WERI-Rb-1 (cell line): ENCODE measurements around the gene KCNA10.
A peak's percentile ranks its signal among the peaks of the same experiment; 100 is the strongest.

ENCODE experiments used
- DNase-seq: peaks from one replicate; pipeline ENCODE4 v3.0.0-alpha.2; 2020
- H3K27ac ChIP-seq: fragments of 250-450 bp; sonication (Bioruptor Pico); 2 replicates; pipeline ENCODE4 v1.5.1; 2020; ENCODE audit warnings: mild to moderate bottlenecking, moderate library complexity
- H3K27me3 ChIP-seq: fragments of 250-450 bp; sonication (Bioruptor Pico); 2 replicates; pipeline ENCODE4 v1.5.1; 2021; ENCODE audit warnings: mild to moderate bottlenecking, low read depth, moderate library complexity; ENCODE audit not compliant: insufficient read depth, severe bottlenecking
- H3K36me3 ChIP-seq: fragments of 250-450 bp; sonication (Bioruptor Pico); 2 replicates; pipeline ENCODE4 v1.5.1; 2020; ENCODE audit warnings: mild to moderate bottlenecking, moderate library complexity
- H3K4me3 ChIP-seq: 2 replicates; pipeline ENCODE4 v1.5.1; 2011; ENCODE audit warnings: low read depth, mild to moderate bottlenecking, control low read depth, low read length
- H3K9me3 ChIP-seq: fragments of 250-450 bp; sonication (Bioruptor Pico); 2 replicates; pipeline ENCODE4 v1.5.1; 2021; ENCODE audit warnings: mild to moderate bottlenecking, moderate library complexity; ENCODE audit not compliant: severe bottlenecking
- TF ChIP-seq, protein P1 (sequence below): IDR thresholded peaks from 2 replicates; pipeline ENCODE4 v1.5.1; 2011; ENCODE audit warnings: low read depth, mild to moderate bottlenecking, control low read depth, inconsistent platforms, low read length

Gene KCNA10

DNA sequence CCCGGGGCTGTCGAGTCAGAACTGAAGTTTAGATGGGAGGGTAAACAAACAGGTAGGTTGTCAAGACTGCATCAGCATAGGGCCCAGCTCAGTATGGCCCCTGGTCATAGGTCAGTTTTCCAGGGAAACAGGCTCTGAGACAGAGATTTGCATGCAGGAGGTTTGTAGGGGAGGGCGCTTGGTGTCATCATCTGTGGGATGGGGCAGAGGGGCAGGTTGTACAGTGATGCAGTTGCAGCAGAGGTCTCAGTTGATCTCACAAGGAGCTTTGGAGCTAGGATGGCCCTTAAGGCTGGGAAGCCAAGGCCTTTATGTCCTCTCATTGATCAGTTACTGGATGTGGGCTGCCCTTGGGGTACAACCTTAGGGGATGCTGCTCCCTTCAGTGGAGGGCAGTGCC, 38.5 kb upstream of the KCNA10 start:
- H3K27ac ChIP-seq: no peak overlapping the region
- no peak for DNase-seq
- H3K4me3 ChIP-seq: no peak overlapping the region
- no peaks in the 10 kb centered on the region for H3K36me3 ChIP-seq
- H3K9me3 ChIP-seq: no peaks in the 10 kb centered on the region
- TF ChIP-seq, protein P1, sequence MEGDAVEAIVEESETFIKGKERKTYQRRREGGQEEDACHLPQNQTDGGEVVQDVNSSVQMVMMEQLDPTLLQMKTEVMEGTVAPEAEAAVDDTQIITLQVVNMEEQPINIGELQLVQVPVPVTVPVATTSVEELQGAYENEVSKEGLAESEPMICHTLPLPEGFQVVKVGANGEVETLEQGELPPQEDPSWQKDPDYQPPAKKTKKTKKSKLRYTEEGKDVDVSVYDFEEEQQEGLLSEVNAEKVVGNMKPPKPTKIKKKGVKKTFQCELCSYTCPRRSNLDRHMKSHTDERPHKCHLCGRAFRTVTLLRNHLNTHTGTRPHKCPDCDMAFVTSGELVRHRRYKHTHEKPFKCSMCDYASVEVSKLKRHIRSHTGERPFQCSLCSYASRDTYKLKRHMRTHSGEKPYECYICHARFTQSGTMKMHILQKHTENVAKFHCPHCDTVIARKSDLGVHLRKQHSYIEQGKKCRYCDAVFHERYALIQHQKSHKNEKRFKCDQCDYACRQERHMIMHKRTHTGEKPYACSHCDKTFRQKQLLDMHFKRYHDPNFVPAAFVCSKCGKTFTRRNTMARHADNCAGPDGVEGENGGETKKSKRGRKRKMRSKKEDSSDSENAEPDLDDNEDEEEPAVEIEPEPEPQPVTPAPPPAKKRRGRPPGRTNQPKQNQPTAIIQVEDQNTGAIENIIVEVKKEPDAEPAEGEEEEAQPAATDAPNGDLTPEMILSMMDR: no peak
- no peaks in the 10 kb centered on the region for H3K27me3 ChIP-seq

DNA sequence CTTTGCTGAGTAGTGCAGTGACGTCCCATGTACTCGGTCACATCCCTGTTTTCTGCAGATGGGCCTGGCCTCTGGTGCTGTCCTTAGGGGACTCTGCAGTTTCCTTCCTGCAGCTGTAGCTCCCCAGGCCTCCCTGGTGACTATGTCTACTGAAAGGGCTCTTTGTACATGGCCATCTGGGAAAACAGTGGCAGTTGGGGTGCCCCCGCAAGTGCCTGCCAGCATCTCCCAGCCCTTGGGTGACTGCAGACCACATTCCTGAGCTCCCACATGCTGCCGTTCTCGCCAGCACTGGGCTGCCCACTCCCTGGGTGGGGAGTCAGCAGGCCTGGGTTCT, 37.5 kb upstream of the KCNA10 start:
- TF ChIP-seq, protein P1: no peak
- H3K4me3 ChIP-seq: no peak overlapping the region
- H3K27me3 ChIP-seq: no peaks in the 10 kb centered on the region

DNA sequence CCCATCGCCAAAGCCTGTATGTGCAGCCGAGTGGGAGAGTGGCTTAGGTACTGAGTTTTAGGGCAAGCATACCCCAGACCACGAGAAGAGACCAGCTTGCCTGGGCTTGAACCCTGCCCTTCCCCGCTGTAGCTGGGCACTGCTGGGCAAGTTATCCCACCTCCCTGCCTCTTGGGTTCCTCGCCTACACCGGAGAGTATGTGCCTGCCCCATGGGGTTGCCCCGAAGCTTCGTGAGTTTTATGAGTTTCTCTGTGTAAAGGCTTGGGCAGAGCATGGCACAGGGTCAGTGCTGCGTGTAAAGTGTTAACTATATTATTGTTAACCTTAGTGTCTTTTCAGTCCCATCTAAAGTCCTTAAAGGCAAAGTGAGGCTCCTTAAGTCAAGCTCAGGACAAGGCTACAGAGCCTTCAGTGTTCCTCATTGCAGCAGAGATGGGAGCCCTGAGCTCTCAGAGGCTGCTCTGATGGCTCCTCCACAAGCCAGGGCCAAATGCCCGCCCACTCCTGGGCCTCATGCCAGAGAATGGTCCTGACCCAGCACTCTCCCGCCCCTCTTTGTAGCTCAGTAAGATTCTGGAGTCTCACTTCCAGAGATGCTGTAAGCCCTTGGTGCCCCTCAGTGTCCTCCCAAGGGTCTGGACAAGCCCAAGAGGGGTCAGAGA, 37.0 kb upstream of the KCNA10 start:
- Histone ChIP-seq H3K27me3 (no peaks in the 10 kb centered on the region), H3K4me3 (peak overlapping the region; percentile 20), H3K36me3 (no peaks in the 10 kb centered on the region), H3K9me3 (no peaks in the 10 kb centered on the region), H3K27ac (no peak overlapping the region)
- peak; percentile 4 for DNase-seq
- TF ChIP-seq, protein P1: no peak

More for the DNA sequence above, 37.5 kb upstream of the KCNA10 start:
- Histone ChIP-seq H3K36me3 (no peaks in the 10 kb centered on the region), H3K27ac (no peak overlapping the region), H3K9me3 (no peaks in the 10 kb centered on the region)
- DNase-seq: no peak

DNA sequence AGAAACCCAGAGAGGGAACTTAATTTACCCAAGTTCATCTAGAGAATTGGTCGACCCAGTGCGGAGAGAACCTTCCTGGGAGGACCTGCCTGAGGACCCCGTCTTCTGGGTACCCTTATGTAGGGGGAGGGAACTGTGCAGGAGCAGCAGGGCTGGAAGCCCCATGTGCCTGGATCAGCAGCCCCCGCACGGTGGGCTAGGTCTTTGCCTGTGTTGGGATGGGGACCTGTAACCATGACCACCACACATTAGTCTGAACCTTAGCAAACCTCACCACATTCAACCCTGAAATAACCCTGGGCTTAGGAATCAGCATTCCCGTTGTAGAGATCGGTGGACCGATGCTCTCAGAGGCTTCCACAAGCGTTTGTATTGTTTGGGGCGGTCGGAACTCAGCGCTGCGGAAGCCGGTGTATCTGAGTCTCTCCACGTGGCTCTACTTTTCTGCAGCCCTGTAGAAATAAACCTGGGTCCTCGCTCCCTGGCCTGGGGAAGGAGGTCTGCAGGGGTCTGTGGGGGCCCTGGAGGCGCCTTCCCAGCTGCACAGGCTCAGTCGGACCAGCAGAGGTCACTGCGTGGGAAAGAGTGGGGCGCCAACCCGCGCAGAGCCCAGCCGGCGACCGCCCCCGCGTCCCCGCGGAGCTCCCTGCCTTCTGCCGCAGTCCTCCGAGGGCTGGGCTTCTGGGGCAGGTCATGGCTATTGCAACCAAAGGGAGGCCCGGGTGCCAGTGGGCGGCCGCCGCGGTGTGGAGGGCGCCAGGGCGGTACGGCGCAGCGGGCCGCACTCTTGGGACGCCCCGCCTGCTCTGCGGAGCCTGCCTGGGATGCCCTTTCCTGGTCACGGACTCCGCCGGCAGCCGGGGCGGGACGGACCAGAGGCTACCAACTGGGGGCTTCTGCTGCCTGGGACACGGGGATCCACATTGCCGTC, 36.2 kb upstream of the KCNA10 start:
- Histone ChIP-seq H3K27me3 (no peaks in the 10 kb centered on the region), H3K36me3 (no peaks in the 10 kb centered on the region), H3K4me3 (peak overlapping the region; percentile 20), H3K27ac (no peak overlapping the region), H3K9me3 (no peaks in the 10 kb centered on the region)
- peak; percentile 73 for DNase-seq
- TF ChIP-seq, protein P1: peak; percentile 80

DNA sequence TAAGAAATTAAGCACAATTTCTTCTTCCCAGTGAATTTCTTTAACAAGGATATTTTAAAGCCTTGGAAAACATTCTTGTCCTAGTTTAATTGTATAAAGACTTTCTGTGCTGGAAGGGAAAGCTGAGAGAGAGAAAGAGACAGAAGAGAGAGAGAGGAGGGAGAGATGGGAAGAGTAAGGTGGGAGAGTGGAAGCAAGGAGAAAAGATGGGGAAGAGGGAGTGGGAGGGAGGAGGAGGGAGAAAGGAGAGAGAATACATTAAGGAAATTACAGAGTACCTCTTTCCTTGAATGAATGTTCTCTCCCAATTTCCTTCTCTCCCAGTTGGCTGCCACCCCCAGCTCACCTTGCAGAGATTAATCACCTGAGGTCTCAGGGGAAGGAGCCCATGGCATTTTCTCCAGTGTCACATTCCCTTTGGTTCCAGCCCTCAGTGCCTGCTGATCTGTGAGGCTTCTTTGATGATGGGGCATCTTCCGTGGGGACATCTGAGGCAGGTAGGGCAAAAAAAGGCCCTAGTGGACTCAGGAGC, 32.4 kb upstream of the KCNA10 start:
- Histone ChIP-seq H3K9me3 (no peaks in the 10 kb centered on the region), H3K27me3 (no peaks in the 10 kb centered on the region), H3K4me3 (no peak overlapping the region), H3K27ac (no peak overlapping the region), H3K36me3 (no peaks in the 10 kb centered on the region)
- TF ChIP-seq, protein P1: no peak
- DNase-seq: no peak
